ENCODE data around the gene CCDC138.

The CCDC138 gene

GRCh38 chr2:108905906-108906305 is 119.3 kb downstream of the CCDC138 start:
- no peak for DNase-seq (ENCODE audit: low read depth)
- no peak for TF ChIP-seq CTCF (IDR thresholded peaks at IDR 0.05; ENCODE audit: low read length, missing control alignments)

GRCh38 chr2:108906403-108907077 is 120.0 kb downstream of the CCDC138 start:
- TF ChIP-seq CTCF (IDR thresholded peaks at IDR 0.05; ENCODE audit: low read length, missing control alignments): no peak
- no peak for DNase-seq (ENCODE audit: low read depth)
- no peak overlapping the region for H3K4me3 ChIP-seq (replicated peaks; ENCODE audit: low read depth, low read length)

More at GRCh38 chr2:108905906-108906305, 119.3 kb downstream of the CCDC138 start:
- no peak overlapping the region for H3K4me3 ChIP-seq (replicated peaks; ENCODE audit: low read depth, low read length)

DNA sequence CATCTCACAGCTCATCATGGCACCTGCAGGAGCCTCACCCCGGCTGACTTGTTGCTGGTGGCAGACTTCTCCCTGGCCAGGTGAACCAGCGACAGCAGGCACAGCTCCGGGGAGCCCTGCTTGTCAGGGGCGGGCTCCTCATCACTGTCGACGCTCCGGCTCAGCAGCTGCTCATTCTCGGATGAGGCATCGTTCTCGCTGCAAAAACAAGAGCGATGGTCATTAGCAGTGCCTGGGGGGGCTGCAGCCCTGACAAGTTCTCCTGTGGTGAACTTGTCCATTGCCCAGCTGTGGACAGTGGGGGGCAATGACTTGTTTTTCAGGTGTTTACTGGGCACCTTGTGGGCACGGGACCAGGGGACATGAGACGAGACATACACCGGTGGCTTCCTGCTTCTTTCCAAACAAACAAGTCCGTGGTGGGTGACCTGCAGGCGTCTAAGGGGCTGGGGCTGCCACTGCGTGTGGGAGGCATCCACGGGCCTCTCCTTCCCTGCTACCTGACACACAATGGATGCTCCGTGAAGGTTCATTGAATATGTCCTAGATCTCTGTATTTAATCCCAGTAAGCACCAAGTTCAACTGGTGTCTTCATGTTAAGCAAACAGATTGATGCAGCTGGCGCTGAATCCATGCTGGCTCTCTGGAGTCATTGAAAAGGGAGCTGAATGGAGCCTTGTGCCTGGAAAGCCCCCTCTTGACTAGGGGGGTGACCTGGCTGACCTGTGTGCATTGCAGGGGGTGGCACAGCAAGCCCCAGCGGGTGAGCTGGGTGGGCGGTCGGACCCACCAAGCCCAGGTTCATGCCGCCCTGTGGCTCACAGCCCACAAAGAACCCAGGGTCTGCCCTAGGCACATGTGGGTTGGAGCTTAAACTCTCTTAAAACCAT is 121.5 kb downstream of the CCDC138 start:
- no peak for DNase-seq (ENCODE audit: low read depth)
- H3K4me3 ChIP-seq (replicated peaks; ENCODE audit: low read depth, low read length): no peak overlapping the region
- no peak for TF ChIP-seq CTCF (IDR thresholded peaks at IDR 0.05; ENCODE audit: low read length, missing control alignments)

GRCh38 chr2:108908713-108909070 is 122.1 kb downstream of the CCDC138 start:
- no peak for DNase-seq (ENCODE audit: low read depth)
- H3K4me3 ChIP-seq (replicated peaks; ENCODE audit: low read depth, low read length): no peak overlapping the region

DNA sequence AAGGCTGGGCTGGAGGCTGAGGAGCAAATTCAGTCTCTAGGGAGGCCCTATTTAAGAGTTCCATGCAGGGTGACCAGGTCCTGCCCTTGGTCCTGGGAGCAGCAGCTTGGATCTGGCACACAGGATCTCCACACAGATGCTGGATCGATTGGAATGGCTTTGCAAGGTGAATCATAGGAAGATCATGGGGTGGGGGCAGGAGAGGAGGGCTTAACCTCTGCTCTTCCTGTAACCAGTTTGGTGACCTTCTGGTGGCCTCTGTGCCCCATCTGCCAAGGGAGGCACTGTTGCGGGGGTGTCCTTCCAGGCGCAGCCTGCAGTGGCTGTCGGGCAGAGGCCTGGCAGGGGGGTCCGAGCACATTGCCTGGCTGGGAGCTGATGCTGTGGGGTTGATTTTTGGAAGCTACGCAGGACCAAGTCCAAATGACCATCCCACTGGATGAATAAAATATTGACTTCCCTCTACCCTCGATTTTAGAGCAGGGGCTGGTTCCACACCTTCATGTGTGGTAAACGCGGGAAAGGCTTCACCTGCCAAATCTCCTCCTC is 122.8 kb downstream of the CCDC138 start:
- no peak for TF ChIP-seq CTCF (IDR thresholded peaks at IDR 0.05; ENCODE audit: low read length, missing control alignments)
- H3K4me3 ChIP-seq (replicated peaks; ENCODE audit: low read depth, low read length): no peak overlapping the region
- DNase-seq (ENCODE audit: low read depth): no peak

More at GRCh38 chr2:108908713-108909070, 122.1 kb downstream of the CCDC138 start:
- no peak for TF ChIP-seq CTCF (IDR thresholded peaks at IDR 0.05; ENCODE audit: low read length, missing control alignments)

DNA sequence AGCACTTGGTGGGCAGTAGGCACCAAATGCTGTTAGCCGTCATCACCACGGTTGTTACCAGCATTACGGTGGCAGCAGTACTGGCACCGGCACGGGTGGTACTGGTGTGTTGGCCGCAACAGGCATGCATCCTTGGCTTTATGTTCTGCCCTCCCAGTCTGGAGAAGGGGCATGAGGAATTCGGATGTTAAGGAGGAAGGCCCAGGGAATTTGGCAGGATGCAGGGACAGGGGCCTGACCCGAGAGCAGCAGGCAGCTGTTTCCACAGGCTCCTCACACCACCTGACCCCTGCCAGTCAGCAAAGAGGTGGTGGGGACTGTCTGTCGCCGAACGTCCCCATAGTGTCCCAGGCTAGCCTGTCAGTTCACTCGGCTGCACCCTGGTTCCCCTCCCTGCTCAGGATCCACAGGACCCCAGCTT is 123.5 kb downstream of the CCDC138 start:
- no peak overlapping the region for H3K4me3 ChIP-seq (replicated peaks; ENCODE audit: low read depth, low read length)
- DNase-seq (ENCODE audit: low read depth): no peak
- no peak for TF ChIP-seq CTCF (IDR thresholded peaks at IDR 0.05; ENCODE audit: low read length, missing control alignments)

Measured in fibroblast of pulmonary artery (primary cell).